Raji (cell line): ENCODE measurements around the gene SPEN.

Experiments used
- POLR2A ChIP-seq: IDR thresholded peaks from 2 replicates; pipeline ENCODE4 v1.6.1; 2011; ENCODE audit warnings: low read depth, low read length, control low read depth; ENCODE audit not compliant: insufficient read depth

Gene SPEN

DNA sequence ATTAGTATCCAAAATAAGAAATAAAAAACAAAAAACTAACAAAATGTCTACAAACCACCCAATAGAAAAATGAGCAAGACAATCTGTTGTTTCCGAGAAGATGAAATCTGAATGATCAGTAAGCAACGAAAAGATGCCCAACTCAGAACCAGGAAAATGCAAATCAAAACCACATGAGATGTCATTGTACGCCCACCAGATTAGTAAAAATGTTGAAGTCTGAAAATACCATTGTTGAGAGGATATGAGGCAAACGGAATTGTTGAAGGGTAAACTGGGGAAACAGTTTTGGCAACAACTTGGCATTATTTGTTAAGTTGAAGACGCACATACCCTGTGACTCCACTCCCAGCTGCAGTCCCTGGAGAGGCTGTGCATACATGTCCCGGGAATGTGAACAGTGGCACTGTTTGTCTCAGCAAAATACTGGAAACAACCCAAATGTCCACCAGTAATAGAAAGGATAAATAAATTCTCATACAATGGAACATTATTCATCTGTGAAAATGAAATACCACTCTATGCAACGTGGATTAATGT lies 117.8 kb downstream of the SPEN start:
- no peak for TF ChIP-seq POLR2A

DNA sequence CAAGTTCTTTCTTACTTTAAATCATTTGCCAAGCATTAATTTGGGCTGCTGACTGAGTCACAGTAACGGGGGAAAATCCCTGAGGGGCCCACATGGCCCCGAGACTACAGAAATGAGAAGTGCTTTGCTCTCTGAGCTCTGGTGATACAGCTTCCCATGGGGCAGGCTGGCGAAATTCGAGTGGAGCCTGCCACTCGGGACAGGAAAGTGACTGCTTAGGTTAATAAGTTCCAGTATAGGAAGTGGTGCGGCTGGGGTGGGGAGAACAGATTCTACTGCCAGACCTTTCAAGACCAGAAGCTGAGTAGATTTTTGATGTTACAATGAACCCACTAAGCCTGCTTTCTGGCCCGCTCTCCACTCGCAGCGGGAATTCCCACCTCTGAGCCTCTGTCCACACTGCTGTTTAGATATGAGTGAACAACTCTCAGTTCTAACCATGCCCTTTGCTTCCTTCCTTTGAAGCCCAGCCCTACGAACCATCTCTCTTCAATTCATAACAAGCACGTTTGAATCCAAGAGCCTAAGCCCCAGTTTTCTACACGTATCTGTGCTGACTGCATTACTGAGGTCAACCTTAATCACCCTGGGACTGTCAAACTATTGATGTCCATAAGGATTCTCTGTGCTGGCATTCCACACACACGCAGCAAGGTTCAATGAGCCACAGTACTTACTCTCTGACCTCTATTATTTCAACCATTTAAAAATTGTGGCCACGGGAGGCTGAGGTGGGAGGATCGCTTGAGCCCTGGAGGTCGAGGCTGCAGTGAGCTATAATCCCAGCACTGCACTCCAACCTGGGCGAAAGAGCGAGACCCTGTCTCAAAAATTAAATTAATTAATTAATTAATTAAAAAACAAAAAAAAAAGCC lies 118.8 kb downstream of the SPEN start:
- no peak for TF ChIP-seq POLR2A

DNA sequence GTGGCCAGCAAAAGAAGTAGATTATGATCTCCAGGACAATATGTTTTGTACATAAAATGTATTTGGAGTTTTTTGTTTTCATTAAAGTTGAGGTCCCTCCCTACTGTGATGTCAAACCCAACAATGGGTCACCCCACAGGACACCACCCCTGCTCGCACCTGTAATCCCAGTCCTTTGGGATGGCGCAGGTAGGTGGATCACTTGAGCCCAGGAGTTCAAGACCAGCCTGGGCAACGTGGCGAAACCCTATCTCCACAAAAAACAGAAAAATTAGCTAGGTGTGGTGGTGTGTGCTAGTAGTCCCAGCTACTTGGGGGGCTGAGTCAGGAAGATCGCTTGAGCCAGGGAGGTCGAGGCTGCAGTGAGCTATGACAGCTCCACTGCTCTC lies 119.4 kb downstream of the SPEN start:
- no peak for TF ChIP-seq POLR2A

DNA sequence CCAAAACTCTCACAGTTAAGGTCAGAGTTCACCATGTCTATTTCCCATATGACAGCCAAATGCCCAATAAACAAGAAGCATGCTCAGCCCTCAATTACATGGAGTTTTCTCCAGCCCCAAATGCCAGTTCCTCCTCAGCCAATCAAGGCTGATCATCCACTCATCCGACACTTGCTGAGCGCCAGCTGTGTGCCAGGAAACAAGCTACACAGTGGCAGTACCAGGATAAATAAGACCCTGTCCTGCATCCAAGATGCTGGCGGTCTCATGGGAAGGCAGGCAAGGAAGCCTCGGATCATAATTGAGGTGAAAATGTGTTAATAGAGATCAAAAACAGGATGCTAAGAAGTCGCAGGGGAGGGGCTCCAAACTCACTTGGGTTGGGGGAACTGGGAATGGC lies 120.7 kb downstream of the SPEN start:
- TF ChIP-seq POLR2A = no peak

DNA sequence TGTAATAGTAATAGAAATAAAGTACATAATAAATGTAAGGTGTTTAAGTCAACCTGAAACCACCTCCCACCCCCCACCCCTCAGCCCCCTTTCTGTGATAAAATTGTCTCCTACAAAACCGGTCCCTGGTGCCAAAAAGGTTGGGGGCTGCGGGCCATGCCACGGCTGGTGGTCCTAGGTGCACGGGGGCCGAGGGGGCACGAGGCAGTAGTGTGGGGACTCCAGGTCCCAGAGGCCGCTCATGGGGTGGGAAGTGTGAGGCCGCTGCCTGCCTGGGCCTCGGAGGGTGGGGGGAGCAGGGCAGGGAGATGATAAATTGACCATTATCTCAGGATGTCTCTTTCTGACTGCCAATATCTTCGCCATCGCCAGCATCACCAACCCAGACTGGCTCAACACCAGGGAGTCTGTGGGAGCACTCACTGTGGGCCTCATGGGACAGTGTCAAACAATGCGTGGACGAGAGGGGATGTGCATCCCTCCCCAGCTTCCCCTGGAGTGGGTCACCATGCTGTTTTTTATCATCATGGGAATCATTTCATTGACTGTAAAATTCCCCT lies 121.9 kb downstream of the SPEN start:
- TF ChIP-seq POLR2A = no peak

DNA sequence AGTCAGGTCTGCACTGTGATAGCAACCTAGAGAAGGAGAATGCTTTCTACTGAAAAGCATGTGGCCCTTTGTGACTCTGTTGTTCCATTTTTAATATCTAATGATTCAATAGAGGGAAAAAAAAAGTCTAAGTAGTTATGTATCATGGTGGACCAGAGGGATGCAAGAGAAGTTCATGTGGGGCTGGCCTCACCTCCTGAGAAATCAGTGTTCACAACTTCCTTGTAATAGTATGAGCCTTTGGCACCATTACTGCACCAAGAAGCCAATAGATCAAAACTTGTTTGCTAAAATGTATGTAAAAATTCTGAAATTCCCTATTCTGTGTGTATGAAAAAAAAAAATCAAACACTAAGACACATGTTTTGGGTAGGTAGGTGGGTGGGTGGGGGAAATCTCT lies 123.4 kb downstream of the SPEN start:
- TF ChIP-seq POLR2A = no peak

DNA sequence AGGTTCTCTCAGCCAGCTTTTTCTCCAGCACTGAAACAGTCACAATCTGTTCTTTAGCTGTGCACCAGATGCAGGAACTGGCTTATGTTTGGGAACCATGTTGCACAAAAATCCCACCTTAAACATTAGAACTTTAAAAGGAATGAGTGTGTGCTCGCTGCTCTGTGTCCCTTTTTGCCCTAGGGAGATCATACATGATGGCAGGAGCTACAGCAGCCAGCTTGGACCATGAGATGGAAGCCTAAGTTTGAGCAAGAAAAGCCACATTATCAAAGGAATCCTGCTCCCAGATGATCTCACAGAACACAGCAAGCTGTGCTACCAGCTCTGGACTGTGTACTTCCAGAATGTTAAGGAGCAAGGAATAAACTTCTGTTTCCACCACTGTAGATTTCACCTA lies 124.9 kb downstream of the SPEN start:
- no peak for TF ChIP-seq POLR2A

DNA sequence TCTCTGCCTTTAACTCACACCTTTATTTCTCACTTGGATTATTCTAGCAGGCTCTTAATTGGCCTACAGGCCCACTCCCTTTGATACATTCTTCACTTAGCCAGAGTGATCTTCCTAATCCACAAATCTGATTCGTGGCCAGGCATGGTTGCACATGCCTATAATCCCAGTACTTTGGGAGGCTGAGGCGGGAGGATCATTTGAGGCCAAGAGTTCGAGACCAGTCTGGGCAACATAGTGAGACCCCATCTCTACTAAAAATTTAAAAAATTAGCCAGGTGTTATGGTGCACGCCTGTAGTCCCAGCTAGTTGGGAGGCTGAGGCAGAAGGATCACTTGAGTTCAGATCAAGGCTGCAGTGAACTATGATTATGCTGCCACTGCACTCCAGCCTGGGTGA lies 126.3 kb downstream of the SPEN start:
- no peak for TF ChIP-seq POLR2A

DNA sequence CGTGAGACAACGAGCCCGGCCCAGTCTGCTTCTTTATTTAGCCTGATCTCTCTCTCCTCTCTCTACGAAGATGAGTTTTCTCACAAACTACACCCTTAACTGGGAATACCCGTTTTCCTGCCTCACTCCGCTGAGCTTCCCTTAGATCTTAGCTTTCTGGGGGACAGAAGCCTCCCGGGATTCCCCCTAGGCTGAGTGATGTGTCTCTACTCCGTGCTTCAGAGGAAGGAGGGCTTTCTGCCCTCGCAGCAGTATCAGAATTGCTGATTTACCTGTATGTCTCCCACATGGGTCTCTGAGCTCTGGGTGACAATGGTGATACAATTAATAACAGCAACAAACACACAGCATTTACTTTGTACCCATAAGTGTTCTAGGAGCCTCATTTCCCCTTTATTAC lies 127.3 kb downstream of the SPEN start:
- TF ChIP-seq POLR2A = no peak

DNA sequence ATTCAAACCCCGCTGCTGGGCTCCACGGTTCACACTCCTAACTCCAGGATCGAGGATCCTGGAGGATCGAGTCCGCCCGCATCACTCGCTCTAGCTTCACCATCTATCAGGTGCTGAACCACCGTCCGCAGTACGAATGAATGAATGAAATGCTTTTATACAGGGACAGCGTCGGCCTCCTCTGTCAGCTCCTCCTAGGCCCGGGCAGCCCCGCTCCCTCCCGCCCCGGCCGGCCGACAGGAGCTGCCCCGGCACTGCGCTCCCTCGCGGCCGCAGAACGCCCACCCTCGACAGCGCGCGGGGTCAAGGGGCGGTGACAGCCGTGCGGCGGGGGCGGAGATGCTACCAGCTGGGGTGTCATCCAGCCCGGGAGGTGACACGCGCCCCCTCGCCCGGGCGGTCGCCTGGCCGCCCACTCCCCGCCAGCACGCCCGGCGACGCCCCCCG lies 127.9 kb downstream of the SPEN start:
- TF ChIP-seq POLR2A = peak; percentile 27; the same call in 1 of the 2 replicates

DNA sequence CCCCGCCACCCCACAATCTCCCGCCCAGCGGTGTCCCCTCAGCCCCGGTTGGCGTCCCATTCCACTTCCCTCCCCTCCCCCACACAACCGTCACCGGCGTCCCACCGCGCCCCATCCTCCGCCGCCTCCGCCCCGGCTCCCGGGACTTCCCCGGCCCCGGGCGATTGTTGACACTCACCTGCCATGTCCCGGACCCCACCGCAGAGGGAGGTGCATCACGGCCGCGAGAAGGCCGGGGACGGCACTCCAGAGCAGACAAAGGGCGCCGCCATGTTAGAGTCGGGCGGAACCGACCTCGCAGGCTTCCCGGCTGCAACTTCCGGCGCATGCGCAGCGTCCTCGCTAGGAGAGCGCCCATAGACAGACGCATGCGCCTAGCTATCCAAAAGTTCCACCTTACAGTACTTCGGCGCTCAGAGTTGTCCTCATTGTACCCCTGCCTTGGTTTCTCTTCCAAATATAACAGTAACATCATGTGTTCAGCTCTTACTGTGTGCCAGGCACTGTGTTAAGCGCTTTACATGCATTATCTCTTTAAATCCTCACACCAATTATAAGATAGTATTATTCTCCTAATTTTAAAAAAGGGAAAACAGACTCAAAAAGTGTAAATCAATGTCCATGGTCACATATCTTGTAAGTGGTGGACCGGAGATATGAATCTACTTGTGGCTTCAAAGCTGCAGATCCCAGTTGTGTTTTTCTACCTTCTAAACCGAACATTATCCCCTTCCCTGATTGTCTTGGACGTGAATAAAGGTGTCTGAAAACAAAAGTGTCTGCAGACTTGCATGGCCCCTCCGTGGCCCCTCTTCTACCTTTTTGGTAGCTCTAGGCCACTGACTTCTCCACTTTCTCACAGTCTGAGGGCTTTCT lies 128.5 kb downstream of the SPEN start, which contains the start of gene ZBTB17:
Gene ZBTB17 (minus strand): TSS at position 297 of the 876 bp plus-strand sequence. CDS start 27,606 bp downstream, outside the sequence.
- peak; percentile 89 for TF ChIP-seq POLR2A

DNA sequence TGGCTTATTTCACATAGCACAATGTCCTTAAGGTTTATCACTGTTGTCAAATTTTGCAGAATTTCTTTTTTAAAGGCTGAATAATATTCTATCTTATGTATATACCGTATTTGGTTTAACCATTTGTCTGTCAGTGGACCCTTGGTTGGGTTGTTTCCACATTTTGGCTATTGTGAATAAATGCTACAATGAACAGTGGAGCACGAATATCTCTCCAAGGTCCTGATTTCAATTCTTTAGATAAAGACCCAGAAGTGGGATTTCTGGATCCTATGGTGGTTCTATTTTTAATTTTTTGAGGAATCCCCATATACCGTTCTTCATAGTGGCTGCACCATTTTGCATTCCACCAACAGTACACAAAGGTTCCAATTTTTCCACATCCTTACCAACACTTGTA lies 134.2 kb downstream of the SPEN start:
- no peak for TF ChIP-seq POLR2A

DNA sequence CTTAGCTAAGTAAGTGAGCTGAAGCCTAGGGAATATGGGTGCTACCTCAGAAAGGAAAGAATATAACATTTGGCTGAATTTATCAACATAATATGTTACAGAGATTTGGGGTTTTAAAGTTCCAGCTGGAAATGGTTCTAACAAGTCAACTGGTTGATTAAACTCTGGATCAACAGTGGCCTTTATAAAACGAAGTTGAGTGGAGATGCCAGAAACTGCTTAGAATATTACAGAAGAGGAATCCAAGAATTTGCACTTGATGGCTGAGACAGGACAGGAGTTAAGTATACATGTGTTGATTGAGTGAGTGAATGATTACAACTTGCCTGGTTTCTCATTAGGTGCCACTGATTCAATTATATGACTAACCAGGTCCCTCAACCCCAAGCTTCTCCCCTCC lies 135.8 kb downstream of the SPEN start:
- TF ChIP-seq POLR2A = no peak

DNA sequence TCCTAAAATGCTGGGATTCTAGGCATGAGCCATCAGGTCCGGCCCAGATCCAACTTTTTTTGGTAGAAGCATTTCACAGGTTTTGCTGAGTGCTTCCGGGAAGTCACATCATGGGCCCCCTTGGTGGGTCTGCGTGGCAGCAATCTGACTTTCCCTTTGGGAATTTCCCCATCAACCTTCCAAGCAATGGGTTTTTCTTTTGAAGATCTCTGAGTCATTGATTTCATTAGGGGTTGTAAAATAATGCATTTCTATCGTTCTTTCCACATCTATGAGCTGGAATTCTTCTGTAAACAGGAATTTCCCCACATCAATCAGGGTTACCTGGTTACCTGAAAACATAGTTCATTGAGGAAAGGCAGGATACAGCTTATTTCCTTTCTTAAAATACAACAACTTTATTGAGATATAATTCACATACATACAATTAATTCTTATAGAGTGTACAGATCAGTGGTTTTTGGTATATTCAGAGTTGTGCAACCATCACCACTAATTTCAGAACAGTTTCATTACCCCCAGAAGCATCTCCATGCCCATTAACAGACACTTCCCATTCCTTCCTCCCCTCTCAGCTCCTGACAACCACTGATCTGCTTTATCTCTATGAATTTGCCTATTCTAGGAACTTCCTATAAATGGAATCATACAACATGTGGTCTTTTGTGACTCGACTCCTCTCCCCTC lies 138.2 kb downstream of the SPEN start:
- TF ChIP-seq POLR2A = no peak
